SU-DHL-6 (cell line): ENCODE results near the gene FAU.
A peak's percentile ranks its signal among the peaks of the same experiment; 100 is the strongest.

Source experiments
- H2AFZ ChIP-seq: fragments of 200-600 bp; sonication (generic); 2 replicates; pipeline ENCODE4 v1.6.1; 2014; ENCODE audit warnings: low read depth, mild to moderate bottlenecking, moderate library complexity, mixed read lengths, antibody characterized with exemption, low read length; ENCODE audit not compliant: severe bottlenecking
- H3F3A ChIP-seq: fragments of 200-600 bp; shearing (Covaris generic); 2 replicates; pipeline ENCODE4 v1.6.0; 2016; ENCODE audit warnings: antibody characterized with exemption, mild to moderate bottlenecking; ENCODE audit not compliant: insufficient read depth
- H3K27ac ChIP-seq: fragments of 200-600 bp; sonication (generic); 2 replicates; pipeline ENCODE4 v1.5.1; 2016; ENCODE audit warnings: low read depth, mild to moderate bottlenecking, low read length, moderate library complexity, mixed read lengths
- H3K27me3 ChIP-seq: fragments of 200-600 bp; sonication (generic), shearing (Covaris generic); 2 replicates; pipeline ENCODE4 v1.6.0; 2014; ENCODE audit warnings: mild to moderate bottlenecking, low read length
- H3K36me3 ChIP-seq: fragments of 200-600 bp; sonication (generic); 2 replicates; pipeline ENCODE4 v1.6.1; 2014; ENCODE audit warnings: mild to moderate bottlenecking, low read length, mixed read lengths
- H3K4me2 ChIP-seq: fragments of 300-600, 200-600 bp; shearing (Covaris generic), sonication (generic); 2 replicates; pipeline ENCODE4 v1.6.0; 2014; ENCODE audit warnings: low read length, low read depth, mild to moderate bottlenecking; ENCODE audit not compliant: poor library complexity, severe bottlenecking
- H3K4me3 ChIP-seq: fragments of 200-600 bp; sonication (generic); 2 replicates; pipeline ENCODE4 v1.5.1; 2014; ENCODE audit warnings: antibody characterized with exemption, low read length, mild to moderate bottlenecking, mixed read lengths; ENCODE audit not compliant: insufficient read depth, poor library complexity, severe bottlenecking
- H3K79me2 ChIP-seq: fragments of 200-600 bp; sonication (generic); 2 replicates; pipeline ENCODE4 v1.6.1; 2014; ENCODE audit warnings: mild to moderate bottlenecking, low read length, moderate library complexity; ENCODE audit not compliant: insufficient read depth
- H3K9ac ChIP-seq: fragments of 200-600 bp; sonication (generic); 2 replicates; pipeline ENCODE4 v1.7.0; 2014; ENCODE audit warnings: mild to moderate bottlenecking, low read length
- H3K9me2 ChIP-seq: fragments of 200-600 bp; sonication (generic); replicated peaks from 2 replicates; pipeline ENCODE4 v1.6.1; 2014; ENCODE audit warnings: low read length; ENCODE audit not compliant: insufficient read depth
- H3K9me3 ChIP-seq: fragments of 200-600 bp; sonication (generic); 2 replicates; pipeline ENCODE4 v1.6.1; 2014; ENCODE audit warnings: low read length, mixed read lengths; ENCODE audit not compliant: insufficient read depth
- H4K20me1 ChIP-seq: fragments of 200-600 bp; sonication (generic); 2 replicates; pipeline ENCODE4 v1.6.1; 2014; ENCODE audit warnings: low read depth, mild to moderate bottlenecking, antibody characterized with exemption, low read length, moderate library complexity, mixed read lengths
- CTCF ChIP-seq: fragments of 200-600 bp; sonication (generic); IDR thresholded peaks from one replicate; pipeline ENCODE4 v1.5.1; 2017; ENCODE audit warnings: antibody characterized with exemption, mild to moderate bottlenecking, low read length, moderate library complexity; ENCODE audit not compliant: insufficient read depth, poor library complexity, severe bottlenecking
- EZH2phosphoT487 ChIP-seq: fragments of 200-600 bp; sonication (generic), shearing (Covaris generic); conservative IDR thresholded peaks from 2 replicates; pipeline ENCODE4 v1.6.1; 2018; ENCODE audit warnings: mild to moderate bottlenecking, antibody characterized with exemption, low read length, moderate library complexity, mixed read lengths

FAU gene

DNA sequence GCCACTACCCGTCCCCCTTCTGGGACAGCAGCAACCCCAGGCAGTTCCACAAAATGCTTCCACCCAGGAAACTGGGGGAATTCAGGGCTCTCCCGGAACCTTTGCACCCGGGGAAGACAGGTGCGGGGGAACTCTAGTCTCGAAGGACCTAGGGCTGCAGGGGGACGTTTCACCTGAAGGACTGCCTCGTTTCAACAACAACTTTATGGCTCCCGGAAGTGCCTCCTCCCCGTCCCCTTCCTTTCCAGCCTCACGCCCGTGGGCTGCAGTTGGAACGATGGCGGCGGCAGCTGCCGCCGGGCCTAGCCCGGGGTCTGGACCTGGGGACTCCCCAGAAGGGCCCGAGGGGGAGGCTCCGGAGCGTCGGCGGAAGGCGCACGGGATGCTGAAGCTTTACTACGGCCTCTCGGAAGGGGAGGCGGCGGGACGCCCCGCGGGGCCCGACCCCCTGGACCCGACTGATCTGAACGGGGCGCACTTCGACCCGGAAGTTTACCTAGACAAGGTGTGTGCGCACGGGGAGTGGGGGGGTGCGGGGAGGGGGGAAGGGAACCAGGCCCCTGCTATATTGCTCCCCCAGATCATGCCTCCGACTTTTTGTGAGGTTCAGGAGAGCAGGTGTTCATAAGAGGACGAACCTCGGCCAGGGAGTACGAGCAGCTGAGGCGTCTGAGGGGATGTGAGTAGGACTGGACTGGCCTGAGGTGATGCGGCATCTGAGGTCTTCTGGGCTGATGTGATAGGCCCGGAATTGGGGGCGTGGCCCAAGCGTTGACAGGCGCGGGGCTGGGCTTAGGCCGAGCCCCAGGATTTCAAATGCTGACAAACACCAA lies 25.7 kb downstream of the FAU start, which contains the start of gene VPS51:
VPS51 (plus strand) TSS at position 241 of the 833 bp plus-strand sequence; CDS start at position 278, 37 bp downstream.
- peaks cover 33% of the 10 kb centered on the region for H3K79me2 ChIP-seq
- no peaks in the 10 kb centered on the region for H3K9me2 ChIP-seq
- H3K36me3 ChIP-seq = peaks cover 6% of the 10 kb centered on the region; the same call in 1 of the 2 replicates
- H3F3A ChIP-seq = peaks cover 9% of the 10 kb centered on the region
- no peaks in the 10 kb centered on the region for H4K20me1 ChIP-seq
- TF ChIP-seq CTCF (no peak), EZH2phosphoT487 (no peak)
- H3K4me2 ChIP-seq = peak within 1 kb of the TSS; percentile 76
- H2AFZ ChIP-seq = peak within 1 kb of the TSS; percentile 89
- H3K9ac ChIP-seq = peak within 1 kb of the TSS; percentile 77
- no peaks in the 10 kb centered on the region for H3K9me3 ChIP-seq
- H3K27ac ChIP-seq = peak within 1 kb of the TSS; percentile 53
- peak within 1 kb of the TSS; percentile 82 for H3K4me3 ChIP-seq
- no peaks in the 10 kb centered on the region for H3K27me3 ChIP-seq

DNA sequence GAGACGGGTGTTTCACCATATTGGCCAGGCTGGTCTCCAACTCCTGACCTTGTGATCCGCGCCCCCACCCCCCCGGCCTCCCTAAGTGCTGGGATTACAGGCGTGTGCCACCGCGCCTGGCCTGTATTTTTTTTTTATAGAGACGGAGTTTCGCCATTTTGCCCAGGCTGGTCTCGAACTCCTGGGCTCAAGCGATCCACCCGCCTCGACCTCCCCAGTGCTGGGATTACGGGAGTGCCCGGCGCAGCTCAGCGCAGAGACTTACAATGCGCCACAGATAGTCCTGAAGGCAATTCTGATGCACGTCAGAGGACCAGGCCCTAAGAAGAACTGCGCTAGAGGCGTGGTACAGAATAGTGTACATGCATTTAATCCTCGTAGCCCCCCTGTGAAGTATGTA lies 26.5 kb downstream of the FAU start:
- TF ChIP-seq CTCF (no peak), EZH2phosphoT487 (no peak)
- peaks cover 9% of the 10 kb centered on the region for H3F3A ChIP-seq

DNA sequence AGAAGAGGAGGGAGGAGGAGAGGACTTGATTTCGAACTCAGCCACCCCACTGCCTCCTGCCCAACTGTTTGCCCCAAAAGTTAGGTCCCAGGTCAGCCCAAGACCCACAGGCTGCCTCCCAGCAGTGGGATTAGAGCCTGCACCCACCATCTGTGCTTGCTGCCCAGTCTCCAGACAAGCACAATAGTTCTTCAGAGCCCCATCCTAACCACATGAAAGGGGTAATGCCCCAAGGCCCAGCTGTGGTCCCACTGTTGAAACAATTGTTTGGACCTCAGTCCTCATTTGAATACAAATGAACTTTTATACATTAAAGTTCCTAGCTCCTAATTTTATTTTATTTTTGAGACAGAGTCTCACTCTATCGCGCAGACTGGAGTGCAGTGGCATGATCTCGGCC lies 31.3 kb downstream of the FAU start:
- no peaks in the 10 kb centered on the region for H3K36me3 ChIP-seq
- no peak overlapping the region for H2AFZ ChIP-seq
- H3K79me2 ChIP-seq = no peaks in the 10 kb centered on the region
- H3F3A ChIP-seq = peaks cover 9% of the 10 kb centered on the region
- H3K9ac ChIP-seq = no peak overlapping the region
- H4K20me1 ChIP-seq = no peaks in the 10 kb centered on the region
- no peaks in the 10 kb centered on the region for H3K27me3 ChIP-seq
- no peak overlapping the region for H3K4me2 ChIP-seq
- no peak overlapping the region for H3K4me3 ChIP-seq
- H3K9me3 ChIP-seq = no peaks in the 10 kb centered on the region
- no peak overlapping the region for H3K27ac ChIP-seq
- no peaks in the 10 kb centered on the region for H3K9me2 ChIP-seq
- no peak for TF ChIP-seq EZH2phosphoT487
- TF ChIP-seq CTCF = no peak

More for the DNA sequence above, 26.5 kb downstream of the FAU start:
- Histone ChIP-seq H2AFZ (peak overlapping the region; percentile 89), H3K9me3 (no peaks in the 10 kb centered on the region), H3K9ac (peak overlapping the region; percentile 77), H3K4me2 (peak overlapping the region; percentile 76), H3K36me3 (peaks cover 6% of the 10 kb centered on the region; the same call in 1 of the 2 replicates), H3K4me3 (peak overlapping the region; percentile 82), H3K27me3 (no peaks in the 10 kb centered on the region), H4K20me1 (no peaks in the 10 kb centered on the region), H3K27ac (no peak overlapping the region), H3K79me2 (peaks cover 33% of the 10 kb centered on the region), H3K9me2 (no peaks in the 10 kb centered on the region)
